ENCODE measurements around the gene NBEAL2.

Gene NBEAL2

GRCh38 chr3:46984591-46985459 is 5.4 kb downstream of the NBEAL2 start:
- Histone ChIP-seq H3K4me1 (ENCODE audit: insufficient read depth, low read length) (peaks cover 34% of the 10 kb centered on the region), H3K9me3 (ENCODE audit: control insufficient read depth, insufficient read depth, low read length) (no peaks in the 10 kb centered on the region), H3K36me3 (ENCODE audit: insufficient read depth, low read length) (no peaks in the 10 kb centered on the region), H3K9ac (ENCODE audit: low read depth, low read length) (no peak overlapping the region)

GRCh38 chr3:46985588-46985987 is 6.1 kb downstream of the NBEAL2 start:
- H3K9me3 ChIP-seq (ENCODE audit: control insufficient read depth, insufficient read depth, low read length) = no peaks in the 10 kb centered on the region
- no peaks in the 10 kb centered on the region for H3K36me3 ChIP-seq (ENCODE audit: insufficient read depth, low read length)
- peaks cover 34% of the 10 kb centered on the region for H3K4me1 ChIP-seq (ENCODE audit: insufficient read depth, low read length)
- H3K9ac ChIP-seq (ENCODE audit: low read depth, low read length) = no peak overlapping the region

- no peaks in the 10 kb centered on the region for H3K36me3 ChIP-seq (ENCODE audit: insufficient read depth, low read length)
- H3K9ac ChIP-seq (ENCODE audit: low read depth, low read length) = no peak overlapping the region
- H3K9me3 ChIP-seq (ENCODE audit: control insufficient read depth, insufficient read depth, low read length) = no peaks in the 10 kb centered on the region
- H3K4me1 ChIP-seq (ENCODE audit: insufficient read depth, low read length) = peaks cover 32% of the 10 kb centered on the region
Observed at GRCh38 chr3:46986055-46986730, 6.7 kb downstream of the NBEAL2 start.

GRCh38 chr3:46986782-46987310 is 7.4 kb downstream of the NBEAL2 start:
- Histone ChIP-seq H3K36me3 (ENCODE audit: insufficient read depth, low read length) (no peaks in the 10 kb centered on the region), H3K9me3 (ENCODE audit: control insufficient read depth, insufficient read depth, low read length) (no peaks in the 10 kb centered on the region), H3K4me1 (ENCODE audit: insufficient read depth, low read length) (peaks cover 26% of the 10 kb centered on the region), H3K9ac (ENCODE audit: low read depth, low read length) (no peak overlapping the region)

GRCh38 chr3:46987319-46987742 is 7.9 kb downstream of the NBEAL2 start:
- Histone ChIP-seq H3K9ac (ENCODE audit: low read depth, low read length) (peak overlapping the region; percentile 16; the same call in 1 of the 2 replicates), H3K36me3 (ENCODE audit: insufficient read depth, low read length) (no peaks in the 10 kb centered on the region), H3K4me1 (ENCODE audit: insufficient read depth, low read length) (peaks cover 23% of the 10 kb centered on the region), H3K9me3 (ENCODE audit: control insufficient read depth, insufficient read depth, low read length) (no peaks in the 10 kb centered on the region)

- Histone ChIP-seq H3K9ac (ENCODE audit: low read depth, low read length) (peak overlapping the region; percentile 32), H3K9me3 (ENCODE audit: control insufficient read depth, insufficient read depth, low read length) (no peaks in the 10 kb centered on the region), H3K4me1 (ENCODE audit: insufficient read depth, low read length) (peaks cover 23% of the 10 kb centered on the region), H3K36me3 (ENCODE audit: insufficient read depth, low read length) (no peaks in the 10 kb centered on the region; the same call in 1 of the 2 replicates)
Observed at GRCh38 chr3:46987743-46988401, 8.4 kb downstream of the NBEAL2 start.

GRCh38 chr3:46988616-46989015 is 9.2 kb downstream of the NBEAL2 start:
- Histone ChIP-seq H3K9me3 (ENCODE audit: control insufficient read depth, insufficient read depth, low read length) (no peaks in the 10 kb centered on the region), H3K36me3 (ENCODE audit: insufficient read depth, low read length) (no peaks in the 10 kb centered on the region; the same call in 1 of the 2 replicates), H3K9ac (ENCODE audit: low read depth, low read length) (no peak overlapping the region), H3K4me1 (ENCODE audit: insufficient read depth, low read length) (peaks cover 23% of the 10 kb centered on the region)

- no peaks in the 10 kb centered on the region for H3K9me3 ChIP-seq (ENCODE audit: control insufficient read depth, insufficient read depth, low read length)
- H3K4me1 ChIP-seq (ENCODE audit: insufficient read depth, low read length) = peaks cover 23% of the 10 kb centered on the region
- H3K36me3 ChIP-seq (ENCODE audit: insufficient read depth, low read length) = no peaks in the 10 kb centered on the region; the same call in 1 of the 2 replicates
- H3K9ac ChIP-seq (ENCODE audit: low read depth, low read length) = no peak overlapping the region
Observed at GRCh38 chr3:46989146-46989810, 9.8 kb downstream of the NBEAL2 start.

GRCh38 chr3:46990573-46991374 is 11.3 kb downstream of the NBEAL2 start:
- peaks cover 23% of the 10 kb centered on the region for H3K4me1 ChIP-seq (ENCODE audit: insufficient read depth, low read length)
- no peaks in the 10 kb centered on the region for H3K9me3 ChIP-seq (ENCODE audit: control insufficient read depth, insufficient read depth, low read length)
- no peaks in the 10 kb centered on the region; the same call in 1 of the 2 replicates for H3K36me3 ChIP-seq (ENCODE audit: insufficient read depth, low read length)
- no peak overlapping the region for H3K9ac ChIP-seq (ENCODE audit: low read depth, low read length)

- no peaks in the 10 kb centered on the region; the same call in 1 of the 2 replicates for H3K36me3 ChIP-seq (ENCODE audit: insufficient read depth, low read length)
- peaks cover 22% of the 10 kb centered on the region for H3K4me1 ChIP-seq (ENCODE audit: insufficient read depth, low read length)
- H3K9ac ChIP-seq (ENCODE audit: low read depth, low read length) = no peak overlapping the region
- H3K9me3 ChIP-seq (ENCODE audit: control insufficient read depth, insufficient read depth, low read length) = no peaks in the 10 kb centered on the region
Observed at GRCh38 chr3:46991406-46992165, 12.1 kb downstream of the NBEAL2 start.

- H3K36me3 ChIP-seq (ENCODE audit: insufficient read depth, low read length) = no peaks in the 10 kb centered on the region; the same call in 1 of the 2 replicates
- H3K9ac ChIP-seq (ENCODE audit: low read depth, low read length) = no peak overlapping the region
- H3K9me3 ChIP-seq (ENCODE audit: control insufficient read depth, insufficient read depth, low read length) = no peaks in the 10 kb centered on the region
- H3K4me1 ChIP-seq (ENCODE audit: insufficient read depth, low read length) = peaks cover 15% of the 10 kb centered on the region
Observed at GRCh38 chr3:46992231-46992630, 12.8 kb downstream of the NBEAL2 start.

- H3K9ac ChIP-seq (ENCODE audit: low read depth, low read length) = no peak overlapping the region
- no peaks in the 10 kb centered on the region for H3K9me3 ChIP-seq (ENCODE audit: control insufficient read depth, insufficient read depth, low read length)
- peaks cover 11% of the 10 kb centered on the region for H3K4me1 ChIP-seq (ENCODE audit: insufficient read depth, low read length)
- H3K36me3 ChIP-seq (ENCODE audit: insufficient read depth, low read length) = no peaks in the 10 kb centered on the region; the same call in 1 of the 2 replicates
Observed at GRCh38 chr3:46993292-46993691, 13.8 kb downstream of the NBEAL2 start.

All from ES-I3 (cell line).